ENCODE measurements around the gene LGALS7B.
"Not testable (repeated sequence)": the region's sequence is repeated elsewhere in the genome, so short reads cannot be mapped to it uniquely, and the experiment has no call there.

The LGALS7B gene

GRCh38 chr19:38759590-38760003 is 29.4 kb upstream of the LGALS7B start:
- no peak for DNase-seq (ENCODE audit: insufficient read length)
- TF ChIP-seq TAF1 (IDR thresholded peaks at IDR 0.05; ENCODE audit: borderline replicate concordance, low read depth, low read length) (no peak), POLR2A (IDR thresholded peaks at IDR 0.05; ENCODE audit: low read depth, low read length) (no peak), POLR2AphosphoS5 (IDR thresholded peaks at IDR 0.05; ENCODE audit: low read depth, low read length) (no peak)
- FAIRE-seq, result no peak

- not testable (repeated sequence) for FAIRE-seq; DNase-seq (ENCODE audit: insufficient read length)
Observed at GRCh38 chr19:38760805-38761517, 28.0 kb upstream of the LGALS7B start.

DNA sequence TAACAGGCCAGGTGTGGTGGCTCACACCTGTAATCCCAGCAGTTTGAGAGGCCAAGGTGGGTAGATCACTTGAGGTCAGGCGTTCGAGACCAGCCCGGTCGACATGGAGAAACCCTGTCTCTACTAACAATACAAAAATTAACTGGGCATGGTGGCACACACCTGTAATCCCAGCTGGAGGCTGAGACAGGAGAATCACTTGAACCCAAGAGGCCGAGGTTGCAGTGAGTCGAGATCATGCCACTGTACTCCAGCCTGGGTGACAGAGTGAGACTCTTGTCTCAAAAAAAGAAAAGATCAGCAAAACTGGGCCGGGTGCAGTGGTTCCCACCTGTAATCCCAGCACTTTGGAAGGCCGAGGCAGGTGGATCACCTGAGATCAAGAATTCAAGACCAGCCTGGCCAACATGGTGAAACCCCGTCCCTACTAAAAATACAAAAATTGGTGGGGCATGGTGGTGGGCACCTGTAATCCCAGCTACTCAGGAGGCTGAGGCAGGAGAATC is 27.1 kb upstream of the LGALS7B start:
- not testable (repeated sequence) for FAIRE-seq

DNA sequence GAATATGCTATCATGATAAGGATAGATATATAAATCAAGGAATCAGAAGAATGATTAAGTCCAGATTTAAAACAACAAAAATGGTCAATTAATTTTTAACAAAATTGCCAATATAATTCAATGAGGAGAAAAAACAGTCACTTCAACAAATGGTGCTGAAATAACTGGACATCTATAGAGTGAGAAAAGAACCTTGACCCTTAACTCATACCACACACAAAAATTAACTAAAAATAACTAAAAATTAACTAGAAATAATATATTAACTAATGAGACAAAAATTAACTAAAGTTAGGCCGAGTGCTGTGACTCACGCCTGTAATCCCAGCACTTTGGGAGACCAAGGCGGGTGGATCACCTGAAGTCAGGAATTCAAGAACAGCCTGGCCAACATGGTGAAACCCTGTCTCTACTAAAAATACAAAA is 25.2 kb upstream of the LGALS7B start:
- no peak for DNase-seq (ENCODE audit: insufficient read length)
- TF ChIP-seq TAF1 (IDR thresholded peaks at IDR 0.05; ENCODE audit: borderline replicate concordance, low read depth, low read length) (no peak), POLR2A (IDR thresholded peaks at IDR 0.05; ENCODE audit: low read depth, low read length) (no peak), POLR2AphosphoS5 (IDR thresholded peaks at IDR 0.05; ENCODE audit: low read depth, low read length) (no peak)
- no peak for FAIRE-seq

More for the DNA sequence above, 27.1 kb upstream of the LGALS7B start:
- DNase-seq (ENCODE audit: insufficient read length), result not testable (repeated sequence)

DNA sequence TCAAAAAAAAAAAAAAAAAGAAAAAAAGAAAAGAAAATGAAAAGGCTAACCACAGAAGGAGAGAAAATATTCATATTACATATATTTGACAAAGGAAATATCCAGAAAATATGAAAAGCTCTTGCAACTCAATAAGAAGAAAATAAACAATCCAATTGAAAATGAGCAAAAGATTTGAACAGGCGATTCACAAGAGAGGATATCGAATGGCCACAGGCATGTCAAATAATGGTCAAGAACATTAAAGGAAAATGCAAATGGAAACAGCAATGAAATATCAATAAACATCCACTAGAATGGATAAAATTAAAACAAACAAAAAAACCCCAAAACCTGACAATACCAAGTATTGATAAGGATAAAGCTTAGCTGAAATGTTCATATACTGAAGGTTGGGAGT is 23.8 kb upstream of the LGALS7B start:
- FAIRE-seq (no peak), DNase-seq (ENCODE audit: insufficient read length) (no peak)
- no peak for TF ChIP-seq TAF1 (IDR thresholded peaks at IDR 0.05; ENCODE audit: borderline replicate concordance, low read depth, low read length)
- no peak for TF ChIP-seq POLR2A (IDR thresholded peaks at IDR 0.05; ENCODE audit: low read depth, low read length)
- TF ChIP-seq POLR2AphosphoS5 (IDR thresholded peaks at IDR 0.05; ENCODE audit: low read depth, low read length), result no peak

GRCh38 chr19:38766276-38767047 is 22.5 kb upstream of the LGALS7B start:
- no peak for DNase-seq (ENCODE audit: insufficient read length)
- FAIRE-seq, result no peak
- no peak for TF ChIP-seq TAF1 (IDR thresholded peaks at IDR 0.05; ENCODE audit: borderline replicate concordance, low read depth, low read length)
- no peak for TF ChIP-seq POLR2A (IDR thresholded peaks at IDR 0.05; ENCODE audit: low read depth, low read length)
- no peak for TF ChIP-seq POLR2AphosphoS5 (IDR thresholded peaks at IDR 0.05; ENCODE audit: low read depth, low read length)

GRCh38 chr19:38769635-38770211 is 19.3 kb upstream of the LGALS7B start:
- DNase-seq (ENCODE audit: insufficient read length) (peak; percentile 82), FAIRE-seq (no peak)
- TF ChIP-seq TAF1 (IDR thresholded peaks at IDR 0.05; ENCODE audit: borderline replicate concordance, low read depth, low read length) (no peak), POLR2A (IDR thresholded peaks at IDR 0.05; ENCODE audit: low read depth, low read length) (no peak), POLR2AphosphoS5 (IDR thresholded peaks at IDR 0.05; ENCODE audit: low read depth, low read length) (no peak)

- FAIRE-seq; DNase-seq (ENCODE audit: insufficient read length): not testable (repeated sequence)
Observed at GRCh38 chr19:38770228-38770948, 18.6 kb upstream of the LGALS7B start.

DNA sequence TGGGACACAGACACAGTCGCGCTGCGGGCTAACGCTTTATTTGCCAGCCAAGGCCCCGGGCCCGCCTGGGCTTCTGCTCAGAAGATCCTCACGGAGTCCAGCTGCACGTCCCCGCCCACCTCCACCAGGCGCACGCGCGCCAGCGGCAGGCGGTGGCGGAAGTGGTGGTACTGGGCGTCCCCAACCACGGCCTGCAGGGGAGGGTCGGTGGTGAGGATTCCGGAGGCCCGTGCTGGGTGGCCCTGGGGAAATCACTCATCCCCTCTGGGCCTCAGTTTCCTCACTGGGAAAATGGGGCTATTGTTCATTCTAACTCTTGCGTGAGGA is 18.1 kb upstream of the LGALS7B start:
- peak; percentile 98 for FAIRE-seq
- DNase-seq (ENCODE audit: insufficient read length), result not testable (repeated sequence)

GRCh38 chr19:38771569-38771968 is 17.4 kb upstream of the LGALS7B start:
- DNase-seq (ENCODE audit: insufficient read length); FAIRE-seq: not testable (repeated sequence)

- no peak for DNase-seq (ENCODE audit: insufficient read length)
Observed at GRCh38 chr19:38773469-38774177, 15.4 kb upstream of the LGALS7B start, which contains the start of gene LGALS7. Gene LGALS7 (minus strand): TSS chr19:38773517. CDS start chr19:38773492, 25 bp downstream.

More at GRCh38 chr19:38773469-38774177, 15.4 kb upstream of the LGALS7B start, which contains the start of gene LGALS7:
- no peak for FAIRE-seq
- no peak for TF ChIP-seq POLR2AphosphoS5 (IDR thresholded peaks at IDR 0.05; ENCODE audit: low read depth, low read length)
- no peak for TF ChIP-seq POLR2A (IDR thresholded peaks at IDR 0.05; ENCODE audit: low read depth, low read length)
- no peak for TF ChIP-seq TAF1 (IDR thresholded peaks at IDR 0.05; ENCODE audit: borderline replicate concordance, low read depth, low read length)

Data from GM12892 (cell line).